Right lobe of liver (tissue), 6 donors: ENCODE measurements around the gene ARVCF. TPM values are rescaled to one million over a fixed set of nuclear protein-coding genes. Genes with fewer than 3 reads are reported as not detected.

Source experiments
- ATAC-seq, 4 donors: fragments of 200-7000 bp; cut with Tn5 transposase; one replicate each; pipeline ENCODE4 v1.9.1; 2020; ENCODE audit warnings: mild to moderate bottlenecking in 4 of 4, moderate library complexity in 4 of 4
- DNase-seq, 3 donors: peaks; one replicate each; pipeline ENCODE4 v3.0.0-alpha.2; 2020
- H3K27ac ChIP-seq, 3 donors: fragments of 200-600 bp; one replicate each; pipeline ENCODE4 v1.8.0; 2022
- H3K27me3 ChIP-seq, 2 donors: fragments of 200-600 bp; one replicate each; pipeline ENCODE4 v1.8.0; 2022
- H3K36me3 ChIP-seq, 4 donors: fragments of 200-600 bp; sonication (generic) in 1 of 4; one replicate each; pipeline versions ENCODE4 v1.5.1 to v1.8.0; 2017 to 2022; ENCODE audit warnings: control low read depth in 1 of 4
- H3K4me1 ChIP-seq, 4 donors: fragments of 200-600 bp; sonication (generic) in 1 of 4; one replicate each; pipeline versions ENCODE4 v1.5.1 to v1.8.0; 2017 to 2022; ENCODE audit warnings: control low read depth in 1 of 4
- H3K4me3 ChIP-seq, 3 donors: fragments of 200-600 bp; one replicate each; pipeline ENCODE4 v1.8.0; 2022
- H3K9me3 ChIP-seq, 4 donors: fragments of 200-600 bp; sonication (generic) in 1 of 4; one replicate each; pipeline versions ENCODE4 v1.5.1 to v1.8.0; 2017 to 2022; ENCODE audit warnings: control low read depth in 1 of 4
- CTCF ChIP-seq, 4 donors: fragments of 200-600 bp in 3 of 4; fragments of 450-650 bp in 1 of 4; IDR thresholded peaks; one replicate each; pipeline versions ENCODE4 v1.5.1 to v1.8.0; 2016 to 2022; ENCODE audit warnings: antibody characterized with exemption in 4 of 4, mild to moderate bottlenecking in 2 of 4
- POLR2A ChIP-seq: fragments of 450-650 bp; IDR thresholded peaks from one replicate; pipeline ENCODE4 v1.6.1; 2017; ENCODE audit warnings: antibody characterized with exemption, mild to moderate bottlenecking
- WGBS: methylation state at CpG from one replicate; pipeline ENCODE4 v1.1.6; 2018; ENCODE audit warnings: low coverage, low lambda C conversion rate; ENCODE audit not compliant: insufficient coverage; ENCODE audit errors: missing lambda C conversion rate; 5-methylcytosine and 5-hydroxymethylcytosine counted together
- intact Hi-C, 2 donors: fragments of 100-400 bp; cut with DNase I; formaldehyde crosslinking; loops; one replicate each; pipeline versions ENCODE4 v1.11.2 to v1.14.1; 2022
- total RNA-seq, 6 experiments: library from RNA; depleted of rRNA in 2 of 6; stranded (reverse); fragments of >200 nt in 2 of 6; fragmentation: NEBNext Ultra II Directional in 3 of 6; extraction: Animal tissue kit (Norgen Biotek cat#: 25700) in 3 of 6; gene quantifications; one replicate each; pipeline versions ENCODE4 v1.1.0 to v1.2.4, GENCODE V29; 2016 to 2023
- donor health status: DM: no; HTN: yes; CAD: no.
- donor health status: DM: no; HTN: no; CAD: no.
- donor health status: DM: no; HTN: no; CAD: no.
- donor health status: DM: no; HTN: yes; CAD: no.
- donor health status: DM: no; HTN: yes; CAD: no.

ARVCF gene
- total RNA-seq, 6 experiments from 2014 or later = 11.5 to 40.9 (median 20.7) TPM

DNA sequence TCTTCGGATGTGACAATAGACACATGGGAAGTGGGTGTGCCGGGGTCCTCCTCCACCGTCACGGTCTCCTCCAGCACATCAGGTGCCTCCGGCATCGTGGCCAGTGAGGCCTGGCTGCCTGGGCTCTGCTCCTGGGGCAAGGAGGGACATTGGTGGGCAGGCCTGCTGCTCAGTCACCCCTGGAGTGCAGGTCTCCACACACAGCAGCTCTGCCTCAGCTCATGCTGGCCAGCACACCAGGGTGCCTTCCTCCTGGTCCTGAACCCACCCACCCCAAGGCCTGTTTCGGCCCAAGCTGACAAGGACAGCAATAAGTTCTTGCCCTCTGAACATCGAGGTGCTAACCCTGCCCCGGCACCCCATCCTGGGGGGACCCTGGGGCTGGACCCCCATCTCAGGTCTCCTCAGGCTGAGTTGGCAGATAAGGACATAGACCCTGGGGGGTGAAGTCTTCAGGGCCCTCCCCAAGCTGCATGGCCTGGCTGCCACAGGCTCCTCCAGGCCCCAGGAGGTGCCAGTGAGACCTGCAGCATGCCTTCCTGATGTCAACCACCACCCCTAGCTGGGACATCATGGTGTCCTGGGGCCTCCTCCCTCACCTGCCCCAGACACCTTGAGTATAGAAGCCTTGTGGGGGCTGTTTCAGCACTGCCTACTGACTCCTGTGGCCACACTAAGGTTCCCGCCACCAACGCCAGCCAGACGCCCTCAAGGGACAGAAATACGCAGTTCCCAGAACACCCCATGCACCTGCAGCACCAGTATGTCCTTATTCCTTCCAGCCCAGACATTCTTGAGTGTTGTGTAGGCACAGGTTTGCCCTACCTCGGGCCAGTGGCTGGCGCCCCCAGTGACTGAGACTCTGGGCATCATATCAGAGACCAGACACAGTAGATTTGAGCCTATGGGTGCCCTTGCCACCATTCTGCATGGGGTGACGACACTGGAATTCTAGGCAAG, 34.4 kb downstream of the ARVCF start:
- ATAC-seq (no peak), DNase-seq (peak in 2 of 3 donors; percentile 15 to 35)
- Histone ChIP-seq H3K9me3 (no peaks in the 10 kb centered on the region), H3K36me3 (no peaks in the 10 kb centered on the region), H3K4me1 (peaks cover 0 to 10% (median 4%) of the 10 kb centered on the region in 4 donors), H3K27me3 (no peaks in the 10 kb centered on the region), H3K4me3 (no peak overlapping the region), H3K27ac (no peak overlapping the region)
- 73% methylated on average over 2 of the region's 16 CpGs for WGBS
- TF ChIP-seq CTCF (IDR thresholded peaks at IDR 0.05) (no peak), POLR2A (no peak)
- intact Hi-C loops = no loop called here

DNA sequence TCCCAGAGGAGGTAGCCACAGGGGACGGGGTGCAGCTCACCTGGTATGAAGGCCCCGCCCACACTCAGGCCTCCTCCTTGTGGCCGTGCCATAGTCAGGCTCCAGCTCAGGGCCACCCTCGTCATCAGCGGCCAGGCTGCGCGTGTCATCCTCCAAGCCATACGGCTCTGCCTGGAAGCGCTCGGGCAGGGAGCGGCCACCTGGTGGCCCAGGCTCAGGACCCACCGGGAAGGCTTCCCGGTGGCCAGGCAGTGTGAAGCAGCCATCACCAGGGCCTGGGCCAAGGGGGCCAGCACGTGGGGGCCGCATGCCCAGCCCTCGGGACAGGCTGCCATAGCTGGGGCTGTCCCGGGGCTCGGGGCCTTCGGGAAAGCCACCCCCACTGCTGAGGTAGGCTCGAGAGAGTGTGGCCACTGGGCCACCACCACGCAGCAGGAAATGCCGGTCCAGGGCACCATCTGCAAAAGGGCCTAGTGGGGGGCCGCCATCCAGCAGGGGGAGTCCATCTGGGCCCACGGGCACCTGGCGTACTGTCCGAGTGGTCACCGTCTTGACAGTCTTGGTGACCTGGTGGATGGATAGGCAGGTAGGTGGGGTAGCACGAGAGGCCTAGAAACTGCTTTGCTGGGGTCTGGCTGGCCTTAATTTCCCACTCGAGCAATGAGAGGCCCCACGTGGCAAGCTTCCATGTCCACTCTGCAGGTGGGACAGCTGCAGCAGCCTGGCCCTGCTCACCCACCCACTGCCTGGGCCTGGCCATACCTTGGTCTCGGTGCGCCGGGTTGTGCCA, 35.3 kb downstream of the ARVCF start:
- no peak overlapping the region for H3K4me3 ChIP-seq
- no peak for ATAC-seq
- WGBS = no CpG with 5 or more reads among the region's 33 CpGs
- peaks cover 0 to 6% (median 2%) of the 10 kb centered on the region in 4 donors for H3K4me1 ChIP-seq
- peak in 2 of 3 donors; percentile 19 to 51 for DNase-seq
- intact Hi-C loops = no loop called here
- H3K9me3 ChIP-seq = no peaks in the 10 kb centered on the region
- H3K27me3 ChIP-seq = no peaks in the 10 kb centered on the region
- no peaks in the 10 kb centered on the region for H3K36me3 ChIP-seq
- TF ChIP-seq CTCF (IDR thresholded peaks at IDR 0.05) = no peak
- TF ChIP-seq POLR2A = no peak
- H3K27ac ChIP-seq = no peak overlapping the region

GRCh38 chr22:19980766-19981165, 35.9 kb downstream of the ARVCF start:
- ATAC-seq (no peak), DNase-seq (peak in 1 of 3 donors; percentile 43)
- H3K9me3 ChIP-seq = no peaks in the 10 kb centered on the region
- H3K36me3 ChIP-seq = no peaks in the 10 kb centered on the region
- intact Hi-C loops = no loop called here
- peaks cover 0 to under 1% (median 0%) of the 10 kb centered on the region in 4 donors for H3K4me1 ChIP-seq
- H3K27me3 ChIP-seq = no peaks in the 10 kb centered on the region
- TF ChIP-seq POLR2A (no peak), CTCF (IDR thresholded peaks at IDR 0.05) (no peak)
- H3K4me3 ChIP-seq = no peak overlapping the region
- 81% methylated on average over 3 of the region's 7 CpGs for WGBS
- no peak overlapping the region for H3K27ac ChIP-seq

- Histone ChIP-seq H3K4me3 (no peak overlapping the region), H3K9me3 (no peaks in the 10 kb centered on the region), H3K36me3 (no peaks in the 10 kb centered on the region), H3K27ac (no peak overlapping the region), H3K4me1 (no peaks in the 10 kb centered on the region), H3K27me3 (no peaks in the 10 kb centered on the region)
- ATAC-seq (no peak), DNase-seq (peak in 1 of 3 donors; percentile 49)
- TF ChIP-seq CTCF (IDR thresholded peaks at IDR 0.05) (no peak), POLR2A (no peak)
- intact Hi-C loops = loop anchor here (5.0 to 10.0 kb wide), 3 partner anchors 37 to 135 kb away; partner anchors contain the start of genes RANBP1 (in 2 of the 2), TRMT2A (in 2 of the 2), ARVCF (in 1 of the 2) and TANGO2 (in 1 of the 2)
- WGBS = 58% methylated on average over 2 of the region's 52 CpGs
Observed at GRCh38 chr22:19979712-19980493, 36.7 kb downstream of the ARVCF start.
